Activated naive CD8-positive, alpha-beta T cell treated with anti-CD3 and anti-CD28 coated beads for 36 hours (primary cell): ENCODE data around the gene HLA-DQB1. TPM values are rescaled to one million over a fixed set of nuclear protein-coding genes. Genes with fewer than 3 reads are reported as not detected.
"Not testable (repeated sequence)": the region's sequence is repeated elsewhere in the genome, so short reads cannot be mapped to it uniquely, and the experiment has no call there.

Experiments used
- DNase-seq: peaks from one replicate; pipeline ENCODE4 v3.0.0; 2021
- H3K27ac Mint-ChIP-seq: one replicate; pipeline ENCODE4 v1.8.0; 2022; ENCODE audit warnings: mild to moderate bottlenecking, moderate library complexity, mixed read lengths
- H3K27me3 Mint-ChIP-seq: one replicate; pipeline ENCODE4 v1.8.0; 2022; ENCODE audit warnings: mild to moderate bottlenecking, mixed read lengths
- H3K36me3 Mint-ChIP-seq: one replicate; pipeline ENCODE4 v1.8.0; 2021; ENCODE audit warnings: mild to moderate bottlenecking, mixed read lengths
- H3K4me1 Mint-ChIP-seq: one replicate; pipeline ENCODE4 v1.8.0; 2021; ENCODE audit warnings: mixed read lengths
- H3K4me3 Mint-ChIP-seq: one replicate; pipeline ENCODE4 v1.8.0; 2022; ENCODE audit warnings: mild to moderate bottlenecking, moderate library complexity, mixed read lengths
- H3K9me3 Mint-ChIP-seq: one replicate; pipeline ENCODE4 v1.8.0; 2022; ENCODE audit warnings: mixed read lengths
- total RNA-seq, 2 experiments: library from RNA; stranded (reverse); gene quantifications; one replicate each; pipeline ENCODE4 v1.2.3, GENCODE V29; 2021

The HLA-DQB1 gene
- total RNA-seq, 2 experiments from 2014 or later = 13.9 to 17.5 TPM

- no peak overlapping the region for H3K4me3 Mint-ChIP-seq
Measured at GRCh38 chr6:32669893-32670292, 3.4 kb upstream of the HLA-DQB1 start.

GRCh38 chr6:32669240-32669639 is 2.8 kb upstream of the HLA-DQB1 start:
- DNase-seq = no peak
- H3K9me3 Mint-ChIP-seq = peaks cover 9% of the 10 kb centered on the region
- peaks cover 21% of the 10 kb centered on the region for H3K27me3 Mint-ChIP-seq
- no peak overlapping the region for H3K27ac Mint-ChIP-seq
- H3K4me1 Mint-ChIP-seq = peaks cover 35% of the 10 kb centered on the region
- peaks cover 10% of the 10 kb centered on the region for H3K36me3 Mint-ChIP-seq
- no peak overlapping the region for H3K4me3 Mint-ChIP-seq

More at GRCh38 chr6:32669893-32670292, 3.4 kb upstream of the HLA-DQB1 start:
- Mint-ChIP-seq H3K27ac (no peak overlapping the region), H3K36me3 (peaks cover 5% of the 10 kb centered on the region), H3K4me1 (peaks cover 34% of the 10 kb centered on the region), H3K9me3 (peaks cover 12% of the 10 kb centered on the region), H3K27me3 (peaks cover 17% of the 10 kb centered on the region)
- DNase-seq = no peak

GRCh38 chr6:32668226-32668747 is 1.8 kb upstream of the HLA-DQB1 start:
- DNase-seq = peak; percentile 36
- Mint-ChIP-seq H3K27ac (peak overlapping the region; percentile 45), H3K36me3 (peaks cover 15% of the 10 kb centered on the region), H3K27me3 (peaks cover 21% of the 10 kb centered on the region), H3K9me3 (peaks cover 9% of the 10 kb centered on the region), H3K4me3 (no peak overlapping the region), H3K4me1 (peaks cover 38% of the 10 kb centered on the region)

- Mint-ChIP-seq H3K9me3 (peaks cover 2% of the 10 kb centered on the region), H3K27me3 (peaks cover 21% of the 10 kb centered on the region), H3K4me1 (peaks cover 41% of the 10 kb centered on the region), H3K27ac (peak overlapping the region; percentile 83), H3K4me3 (peak overlapping the region; percentile 89), H3K36me3 (peaks cover 17% of the 10 kb centered on the region)
- no peak for DNase-seq
Measured at GRCh38 chr6:32665661-32666060, 796 bp downstream of the HLA-DQB1 start.

- peak overlapping the region; percentile 89 for H3K4me3 Mint-ChIP-seq
- DNase-seq = peak; percentile 58
- H3K9me3 Mint-ChIP-seq = no peaks in the 10 kb centered on the region
- peaks cover 21% of the 10 kb centered on the region for H3K27me3 Mint-ChIP-seq
- peaks cover 45% of the 10 kb centered on the region for H3K4me1 Mint-ChIP-seq
- peaks cover 19% of the 10 kb centered on the region for H3K36me3 Mint-ChIP-seq
- peak overlapping the region; percentile 73 for H3K27ac Mint-ChIP-seq
Measured at GRCh38 chr6:32664827-32665362, 1.6 kb downstream of the HLA-DQB1 start.

- Mint-ChIP-seq H3K27me3 (peaks cover 21% of the 10 kb centered on the region), H3K36me3 (peaks cover 22% of the 10 kb centered on the region), H3K4me1 (peaks cover 45% of the 10 kb centered on the region), H3K27ac (peak overlapping the region; percentile 73), H3K4me3 (peak overlapping the region; percentile 89), H3K9me3 (no peaks in the 10 kb centered on the region)
- DNase-seq = no peak
Measured at GRCh38 chr6:32664354-32664753, 2.1 kb downstream of the HLA-DQB1 start.

GRCh38 chr6:32662836-32663235 is 3.6 kb downstream of the HLA-DQB1 start:
- Mint-ChIP-seq H3K27me3 (peaks cover 21% of the 10 kb centered on the region), H3K4me1 (peaks cover 39% of the 10 kb centered on the region), H3K4me3 (no peak overlapping the region), H3K27ac (no peak overlapping the region), H3K9me3 (no peaks in the 10 kb centered on the region), H3K36me3 (peaks cover 22% of the 10 kb centered on the region)
- no peak for DNase-seq

- DNase-seq = no peak
- peaks cover 33% of the 10 kb centered on the region for H3K4me1 Mint-ChIP-seq
- peaks cover 21% of the 10 kb centered on the region for H3K27me3 Mint-ChIP-seq
- H3K4me3 Mint-ChIP-seq = no peak overlapping the region
- peaks cover under 1% of the 10 kb centered on the region for H3K9me3 Mint-ChIP-seq
- H3K36me3 Mint-ChIP-seq = peaks cover 24% of the 10 kb centered on the region
- no peak overlapping the region for H3K27ac Mint-ChIP-seq
Measured at GRCh38 chr6:32662099-32662498, 4.4 kb downstream of the HLA-DQB1 start.

- DNase-seq = no peak
- Mint-ChIP-seq H3K27ac (no peak overlapping the region), H3K36me3 (peaks cover 29% of the 10 kb centered on the region)
Measured at GRCh38 chr6:32659856-32660595, 6.4 kb downstream of the HLA-DQB1 start.

GRCh38 chr6:32658268-32658897 is 8.1 kb downstream of the HLA-DQB1 start:
- H3K27ac Mint-ChIP-seq = no peak overlapping the region
- DNase-seq = no peak
- peaks cover 11% of the 10 kb centered on the region for H3K9me3 Mint-ChIP-seq
- H3K4me3 Mint-ChIP-seq = no peak overlapping the region
- peaks cover 19% of the 10 kb centered on the region for H3K36me3 Mint-ChIP-seq
- H3K27me3 Mint-ChIP-seq = no peaks in the 10 kb centered on the region
- H3K4me1 Mint-ChIP-seq = peaks cover 14% of the 10 kb centered on the region

More at GRCh38 chr6:32659856-32660595, 6.4 kb downstream of the HLA-DQB1 start:
- H3K9me3 Mint-ChIP-seq = peaks cover 10% of the 10 kb centered on the region
- peaks cover 17% of the 10 kb centered on the region for H3K4me1 Mint-ChIP-seq
- H3K4me3 Mint-ChIP-seq = no peak overlapping the region
- peaks cover 4% of the 10 kb centered on the region for H3K27me3 Mint-ChIP-seq

- Mint-ChIP-seq H3K36me3 (peaks cover 19% of the 10 kb centered on the region), H3K9me3 (peaks cover 11% of the 10 kb centered on the region), H3K4me1 (peaks cover 13% of the 10 kb centered on the region)
- not testable (repeated sequence) for DNase-seq, H3K4me3 Mint-ChIP-seq, H3K27me3 Mint-ChIP-seq, H3K27ac Mint-ChIP-seq
Measured at GRCh38 chr6:32657819-32658218, 8.6 kb downstream of the HLA-DQB1 start.

- H3K4me3 Mint-ChIP-seq, DNase-seq, H3K27me3 Mint-ChIP-seq, H3K27ac Mint-ChIP-seq: not testable (repeated sequence)
- Mint-ChIP-seq H3K4me1 (peaks cover 13% of the 10 kb centered on the region), H3K36me3 (peaks cover 19% of the 10 kb centered on the region), H3K9me3 (peaks cover 11% of the 10 kb centered on the region)
Measured at GRCh38 chr6:32657329-32657728, 9.1 kb downstream of the HLA-DQB1 start.

- peaks cover 7% of the 10 kb centered on the region for H3K4me1 Mint-ChIP-seq
- H3K9me3 Mint-ChIP-seq = peaks cover 11% of the 10 kb centered on the region
- no peaks in the 10 kb centered on the region for H3K27me3 Mint-ChIP-seq
- no peak overlapping the region for H3K27ac Mint-ChIP-seq
- no peak for DNase-seq
- no peak overlapping the region for H3K4me3 Mint-ChIP-seq
- peaks cover 12% of the 10 kb centered on the region for H3K36me3 Mint-ChIP-seq
Measured at GRCh38 chr6:32655203-32655710, 11.2 kb downstream of the HLA-DQB1 start.

GRCh38 chr6:32645047-32645703 is 21.3 kb downstream of the HLA-DQB1 start:
- Mint-ChIP-seq H3K4me3 (no peak overlapping the region), H3K27ac (no peak overlapping the region), H3K4me1 (peaks cover 12% of the 10 kb centered on the region), H3K36me3 (peaks cover 2% of the 10 kb centered on the region), H3K9me3 (no peaks in the 10 kb centered on the region), H3K27me3 (no peaks in the 10 kb centered on the region)
- DNase-seq = no peak

- H3K4me1 Mint-ChIP-seq = peaks cover 12% of the 10 kb centered on the region
- H3K36me3 Mint-ChIP-seq = peaks cover 2% of the 10 kb centered on the region
- no peaks in the 10 kb centered on the region for H3K9me3 Mint-ChIP-seq
- DNase-seq = no peak
- no peak overlapping the region for H3K27ac Mint-ChIP-seq
- peaks cover 5% of the 10 kb centered on the region for H3K27me3 Mint-ChIP-seq
- H3K4me3 Mint-ChIP-seq = no peak overlapping the region
Measured at GRCh38 chr6:32643904-32644303, 22.6 kb downstream of the HLA-DQB1 start.
